ENCODE data around the gene DLGAP1. TPM values are rescaled to one million over a fixed set of nuclear protein-coding genes. Genes with fewer than 3 reads are reported as not detected.

Gene DLGAP1
- total and polyA plus RNA-seq, 10 of the 15 experiments (the other 5 are each of a cell fraction or from before 2014, with no cell fraction given) = 0.23 to 27.6 (median 1.9) TPM

DNA sequence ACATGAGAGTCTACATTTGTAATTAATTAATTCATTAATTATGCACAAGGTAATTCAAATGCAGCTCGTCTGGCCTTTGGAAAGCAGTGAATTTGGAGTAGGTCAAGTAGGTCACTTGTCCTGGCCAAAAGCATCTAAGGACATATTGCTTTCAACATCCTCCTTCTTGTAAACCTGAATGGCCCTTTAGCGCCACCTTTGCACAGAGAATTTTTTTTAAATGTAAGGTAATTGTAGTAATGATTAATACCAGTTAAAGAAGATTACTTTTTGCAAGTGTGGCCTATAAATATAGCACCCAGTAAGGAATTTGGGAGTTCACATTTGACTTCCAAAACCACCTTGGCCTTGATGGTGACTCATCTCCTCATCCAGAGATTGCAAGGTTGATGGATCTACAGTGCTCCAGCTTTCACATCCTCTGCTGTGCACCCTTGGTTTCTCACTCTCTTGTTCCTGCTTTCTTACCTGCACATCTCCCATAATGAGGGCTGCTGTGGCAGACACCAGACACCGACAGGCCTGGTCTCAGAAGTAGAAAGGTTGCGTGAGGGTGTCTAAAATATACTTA lies 523.5 kb downstream of the DLGAP1 start:
- Histone ChIP-seq H4K20me1 (ENCODE audit: control insufficient read depth, insufficient read depth) (no peaks in the 10 kb centered on the region), H3K4me3 (no peak overlapping the region), H3K9me3 (replicated peaks; ENCODE audit: control insufficient read depth, insufficient read depth, low read length) (no peaks in the 10 kb centered on the region), H3K27ac (ENCODE audit: control insufficient read depth, insufficient read depth) (no peak overlapping the region), H3K27me3 (replicated peaks in 1 of 2; ENCODE audit: control insufficient read depth in 2 of 2, insufficient read depth in 2 of 2, low read length in 1 of 2) (no peaks in the 10 kb centered on the region), H3K9ac (ENCODE audit: control insufficient read depth, insufficient read depth, low read length) (no peak overlapping the region), H3K36me3 (ENCODE audit: control insufficient read depth in 2 of 2, insufficient read depth in 2 of 2, low read length in 1 of 2) (no peaks in the 10 kb centered on the region; a peak in 1 of 4 replicates), H3K4me1 (ENCODE audit: control insufficient read depth, insufficient read depth, low read length) (no peaks in the 10 kb centered on the region), H3K4me2 (ENCODE audit: control insufficient read depth, insufficient read depth) (no peak overlapping the region), H3K79me2 (ENCODE audit: control insufficient read depth, insufficient read depth, low read length) (no peaks in the 10 kb centered on the region), H2AFZ (ENCODE audit: control insufficient read depth, low read depth, low read length) (no peak overlapping the region)
- FAIRE-seq (no peak), ATAC-seq (no peak), DNase-seq (ENCODE audit: low read depth, low spot score) (no peak)
- ChIA-PET POLR2A (interaction anchor here (0.8 kb wide), 1 partner anchor 28 kb away, joined by 4 read pairs; no protein-coding TSS in a partner anchor), CTCF (interaction anchor here (0.8 to 1.7 kb wide), 2 partner anchors 24 to 160 kb away, joined by 3 to 7 read pairs; no protein-coding TSS in a partner anchor), RAD21 (ENCODE audit: unreplicated experiment) (no interaction called here), SMC1A (ENCODE audit: uncharacterized antibody, unreplicated experiment) (interaction anchor here (1.1 to 1.9 kb wide), 4 partner anchors 11 to 169 kb away, joined by 3 to 7 read pairs (median 4); no protein-coding TSS in a partner anchor)
- no TSS peak for BruUV-seq (replicated peaks)
- in situ Hi-C loops (cut with MboI) = no loop called here
- intact Hi-C loops (cut with micrococcal nuclease; ENCODE audit: unreplicated experiment) = no loop called here
- 27% methylated on average over 4 of the region's 4 CpGs for WGBS (ENCODE audit: insufficient coverage, insufficient replicate concordance, low lambda C conversion rate, missing lambda C conversion rate)
- TF ChIP-seq CHD4 (IDR thresholded peaks at IDR 0.05) (no peak), MEF2B (IDR thresholded peaks at IDR 0.05; ENCODE audit: partially characterized antibody, poor library complexity, severe bottlenecking) (no peak), JUNB (IDR thresholded peaks at IDR 0.05) (no peak), RAD21 (IDR thresholded peaks at IDR 0.05; ENCODE audit: insufficient read depth, low read depth, low read length) (no peak), LARP7 (IDR thresholded peaks at IDR 0.05) (no peak), RBBP5 (conservative IDR thresholded peaks at IDR 0.05) (no peak), CEBPB (IDR thresholded peaks at IDR 0.05; ENCODE audit: borderline replicate concordance in 1 of 2, low read depth in 2 of 2, low read length in 2 of 2) (no peak), RELA (IDR thresholded peaks at IDR 0.05; ENCODE audit: borderline replicate concordance, partially characterized antibody) (no peak), ZBED1 (IDR thresholded peaks at IDR 0.05; ENCODE audit: borderline replicate concordance) (no peak), HDGF (IDR thresholded peaks at IDR 0.05) (no peak), WRNIP1 (IDR thresholded peaks at IDR 0.05; ENCODE audit: borderline replicate concordance, low read depth, low read length) (no peak), PAX8 (IDR thresholded peaks at IDR 0.05) (no peak), SMAD1 (IDR thresholded peaks at IDR 0.05; ENCODE audit: low read depth, partially characterized antibody) (no peak)
- TF ChIP-seq, protein P1, sequence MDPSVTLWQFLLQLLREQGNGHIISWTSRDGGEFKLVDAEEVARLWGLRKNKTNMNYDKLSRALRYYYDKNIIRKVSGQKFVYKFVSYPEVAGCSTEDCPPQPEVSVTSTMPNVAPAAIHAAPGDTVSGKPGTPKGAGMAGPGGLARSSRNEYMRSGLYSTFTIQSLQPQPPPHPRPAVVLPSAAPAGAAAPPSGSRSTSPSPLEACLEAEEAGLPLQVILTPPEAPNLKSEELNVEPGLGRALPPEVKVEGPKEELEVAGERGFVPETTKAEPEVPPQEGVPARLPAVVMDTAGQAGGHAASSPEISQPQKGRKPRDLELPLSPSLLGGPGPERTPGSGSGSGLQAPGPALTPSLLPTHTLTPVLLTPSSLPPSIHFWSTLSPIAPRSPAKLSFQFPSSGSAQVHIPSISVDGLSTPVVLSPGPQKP (IDR thresholded peaks at IDR 0.05; ENCODE audit: low read depth, low read length) = no peak
- TF ChIP-seq, protein P2, sequence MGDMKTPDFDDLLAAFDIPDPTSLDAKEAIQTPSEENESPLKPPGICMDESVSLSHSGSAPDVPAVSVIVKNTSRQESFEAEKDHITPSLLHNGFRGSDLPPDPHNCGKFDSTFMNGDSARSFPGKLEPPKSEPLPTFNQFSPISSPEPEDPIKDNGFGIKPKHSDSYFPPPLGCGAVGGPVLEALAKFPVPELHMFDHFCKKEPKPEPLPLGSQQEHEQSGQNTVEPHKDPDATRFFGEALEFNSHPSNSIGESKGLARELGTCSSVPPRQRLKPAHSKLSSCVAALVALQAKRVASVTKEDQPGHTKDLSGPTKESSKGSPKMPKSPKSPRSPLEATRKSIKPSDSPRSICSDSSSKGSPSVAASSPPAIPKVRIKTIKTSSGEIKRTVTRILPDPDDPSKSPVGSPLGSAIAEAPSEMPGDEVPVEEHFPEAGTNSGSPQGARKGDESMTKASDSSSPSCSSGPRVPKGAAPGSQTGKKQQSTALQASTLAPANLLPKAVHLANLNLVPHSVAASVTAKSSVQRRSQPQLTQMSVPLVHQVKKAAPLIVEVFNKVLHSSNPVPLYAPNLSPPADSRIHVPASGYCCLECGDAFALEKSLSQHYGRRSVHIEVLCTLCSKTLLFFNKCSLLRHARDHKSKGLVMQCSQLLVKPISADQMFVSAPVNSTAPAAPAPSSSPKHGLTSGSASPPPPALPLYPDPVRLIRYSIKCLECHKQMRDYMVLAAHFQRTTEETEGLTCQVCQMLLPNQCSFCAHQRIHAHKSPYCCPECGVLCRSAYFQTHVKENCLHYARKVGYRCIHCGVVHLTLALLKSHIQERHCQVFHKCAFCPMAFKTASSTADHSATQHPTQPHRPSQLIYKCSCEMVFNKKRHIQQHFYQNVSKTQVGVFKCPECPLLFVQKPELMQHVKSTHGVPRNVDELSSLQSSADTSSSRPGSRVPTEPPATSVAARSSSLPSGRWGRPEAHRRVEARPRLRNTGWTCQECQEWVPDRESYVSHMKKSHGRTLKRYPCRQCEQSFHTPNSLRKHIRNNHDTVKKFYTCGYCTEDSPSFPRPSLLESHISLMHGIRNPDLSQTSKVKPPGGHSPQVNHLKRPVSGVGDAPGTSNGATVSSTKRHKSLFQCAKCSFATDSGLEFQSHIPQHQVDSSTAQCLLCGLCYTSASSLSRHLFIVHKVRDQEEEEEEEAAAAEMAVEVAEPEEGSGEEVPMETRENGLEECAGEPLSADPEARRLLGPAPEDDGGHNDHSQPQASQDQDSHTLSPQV (IDR thresholded peaks at IDR 0.05) = no peak
- TF ChIP-seq, protein P3, sequence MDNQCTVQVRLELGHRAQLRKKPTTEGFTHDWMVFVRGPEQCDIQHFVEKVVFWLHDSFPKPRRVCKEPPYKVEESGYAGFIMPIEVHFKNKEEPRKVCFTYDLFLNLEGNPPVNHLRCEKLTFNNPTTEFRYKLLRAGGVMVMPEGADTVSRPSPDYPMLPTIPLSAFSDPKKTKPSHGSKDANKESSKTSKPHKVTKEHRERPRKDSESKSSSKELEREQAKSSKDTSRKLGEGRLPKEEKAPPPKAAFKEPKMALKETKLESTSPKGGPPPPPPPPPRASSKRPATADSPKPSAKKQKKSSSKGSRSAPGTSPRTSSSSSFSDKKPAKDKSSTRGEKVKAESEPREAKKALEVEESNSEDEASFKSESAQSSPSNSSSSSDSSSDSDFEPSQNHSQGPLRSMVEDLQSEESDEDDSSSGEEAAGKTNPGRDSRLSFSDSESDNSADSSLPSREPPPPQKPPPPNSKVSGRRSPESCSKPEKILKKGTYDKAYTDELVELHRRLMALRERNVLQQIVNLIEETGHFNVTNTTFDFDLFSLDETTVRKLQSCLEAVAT (IDR thresholded peaks at IDR 0.05) = no peak
